Measurements from ENCODE around the gene ZNF618.

DNA sequence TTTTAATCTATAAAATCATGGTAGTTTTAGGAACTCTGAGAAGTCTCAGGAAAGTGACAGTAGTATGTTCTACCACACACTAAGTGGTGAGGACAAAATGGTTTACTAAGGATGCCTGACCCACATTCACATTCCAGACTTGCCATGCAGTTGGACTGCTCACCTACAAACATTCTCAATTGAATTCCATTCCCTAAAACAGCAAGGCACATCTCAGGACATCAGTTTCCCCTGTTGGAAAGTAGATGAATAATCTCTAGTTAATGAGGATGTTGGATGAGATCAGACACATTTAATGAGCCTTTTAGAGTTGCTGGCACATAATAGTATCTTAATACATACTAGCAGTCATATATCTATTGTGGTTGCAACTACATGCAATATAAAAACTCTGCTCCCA is 76.6 kb downstream of the ZNF618 start:
- TF ChIP-seq, protein P1, sequence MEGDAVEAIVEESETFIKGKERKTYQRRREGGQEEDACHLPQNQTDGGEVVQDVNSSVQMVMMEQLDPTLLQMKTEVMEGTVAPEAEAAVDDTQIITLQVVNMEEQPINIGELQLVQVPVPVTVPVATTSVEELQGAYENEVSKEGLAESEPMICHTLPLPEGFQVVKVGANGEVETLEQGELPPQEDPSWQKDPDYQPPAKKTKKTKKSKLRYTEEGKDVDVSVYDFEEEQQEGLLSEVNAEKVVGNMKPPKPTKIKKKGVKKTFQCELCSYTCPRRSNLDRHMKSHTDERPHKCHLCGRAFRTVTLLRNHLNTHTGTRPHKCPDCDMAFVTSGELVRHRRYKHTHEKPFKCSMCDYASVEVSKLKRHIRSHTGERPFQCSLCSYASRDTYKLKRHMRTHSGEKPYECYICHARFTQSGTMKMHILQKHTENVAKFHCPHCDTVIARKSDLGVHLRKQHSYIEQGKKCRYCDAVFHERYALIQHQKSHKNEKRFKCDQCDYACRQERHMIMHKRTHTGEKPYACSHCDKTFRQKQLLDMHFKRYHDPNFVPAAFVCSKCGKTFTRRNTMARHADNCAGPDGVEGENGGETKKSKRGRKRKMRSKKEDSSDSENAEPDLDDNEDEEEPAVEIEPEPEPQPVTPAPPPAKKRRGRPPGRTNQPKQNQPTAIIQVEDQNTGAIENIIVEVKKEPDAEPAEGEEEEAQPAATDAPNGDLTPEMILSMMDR (IDR thresholded peaks at IDR 0.05): no peak
- no peak for TF ChIP-seq POLR2AphosphoS5 (IDR thresholded peaks at IDR 0.05; ENCODE audit: low read depth, low read length)

Data from Panc1 (cell line).